ENCODE results near the gene FPR2. TPM values are rescaled to one million over a fixed set of nuclear protein-coding genes. Genes with fewer than 3 reads are reported as not detected.

FPR2 gene
- total and polyA plus RNA-seq, 9 of the 15 experiments (the other 6 are each of a cell fraction or from before 2014, with no cell fraction given): 0.03 to 0.15 (median 0.07) TPM; not detected in 6

- TF ChIP-seq POLR3A (IDR thresholded peaks at IDR 0.05; ENCODE audit: borderline replicate concordance, extremely low read depth, insufficient read depth, insufficient read length): no peak
- no peak for TF ChIP-seq PCBP1 (IDR thresholded peaks at IDR 0.05; ENCODE audit: low read depth, low read length, poor library complexity, severe bottlenecking)
- TF ChIP-seq BCLAF1 (IDR thresholded peaks at IDR 0.05; ENCODE audit: borderline replicate concordance in 1 of 2, control insufficient read depth in 1 of 2, low read depth in 2 of 2, low read length in 1 of 2): 0 out of 4 replicates have a peak, but pooled peaks of 1 of the 2 experiments have one; percentile 22
- TF ChIP-seq ZNF280B (CRISPR knock-in tag; IDR thresholded peaks at IDR 0.05): no peak
- no peak for TF ChIP-seq RAD21 (CRISPR knock-in tag; conservative IDR thresholded peaks at IDR 0.05 in 1 of 2, IDR thresholded peaks at IDR 0.05 in 1 of 2)
- no peak for TF ChIP-seq WHSC1 (IDR thresholded peaks at IDR 0.05; ENCODE audit: low read length)
- no peak for TF ChIP-seq PHF8 (IDR thresholded peaks at IDR 0.05; ENCODE audit: borderline replicate concordance, low read length)
- TF ChIP-seq ZC3H8 (IDR thresholded peaks at IDR 0.05): no peak
- peak; percentile 88 for TF ChIP-seq HDAC3 (IDR thresholded peaks at IDR 0.05; ENCODE audit: borderline replicate concordance, partially characterized antibody)
- peak; percentile 52 for TF ChIP-seq HMGN3 (IDR thresholded peaks at IDR 0.05; ENCODE audit: borderline replicate concordance, extremely low read depth, insufficient read length, low read depth, low read length)
- no peak for TF ChIP-seq PRPF4 (IDR thresholded peaks at IDR 0.05; ENCODE audit: insufficient read depth, low read depth, low read length, poor library complexity, severe bottlenecking)
- TF ChIP-seq ZNF778 (CRISPR knock-in tag; IDR thresholded peaks at IDR 0.05): no peak
- TF ChIP-seq ZNF280A (IDR thresholded peaks at IDR 0.05; ENCODE audit: low read depth, partially characterized antibody): no peak
- peak; percentile 67 to 94; a peak in 3 of 4 replicates for TF ChIP-seq RCOR1 (IDR thresholded peaks at IDR 0.05; ENCODE audit: borderline replicate concordance in 1 of 2, low read depth in 2 of 2, low read length in 2 of 2)
- TF ChIP-seq IRF9 (tag; IDR thresholded peaks at IDR 0.05): no peak; the same call in 1 of the 2 replicates
- TF ChIP-seq BCOR (IDR thresholded peaks at IDR 0.05): peak; percentile 87
- peak; percentile 80 for TF ChIP-seq ETV5 (CRISPR knock-in tag; IDR thresholded peaks at IDR 0.05; ENCODE audit: low read depth)
- TF ChIP-seq ELF1 (tag; IDR thresholded peaks at IDR 0.05): no peak
- no peak for TF ChIP-seq SAFB (IDR thresholded peaks at IDR 0.05; ENCODE audit: borderline replicate concordance, low read depth, low read length)
These were observed 39.7 kb downstream of the FPR2 start (continued) for GRCh38 chr19:51800473-51801244.

Measured in K562 (cell line).